ENCODE results near the gene CEP131. TPM values are rescaled to one million over a fixed set of nuclear protein-coding genes. Genes with fewer than 3 reads are reported as not detected.

CEP131 gene
- total and polyA plus RNA-seq, 2 donors (not counting 3 experiments of a cell fraction or from before 2014, with no cell fraction given): 5.3 to 17.9 TPM

- peaks cover 5% of the 10 kb centered on the region for H3K4me1 ChIP-seq (ENCODE audit: control insufficient read depth, extremely low read depth, insufficient read depth, low read length)
- FAIRE-seq: no peak
- BruUV-seq (replicated peaks): no TSS peak
- DNase-seq (ENCODE audit: low read depth, low spot score): no peak
- no peaks in the 10 kb centered on the region for H3K36me3 ChIP-seq (ENCODE audit: control insufficient read depth in 2 of 2, extremely low read depth in 1 of 2, insufficient read depth in 2 of 2, low read length in 2 of 2)
- TF ChIP-seq GATA2 (IDR thresholded peaks at IDR 0.05; ENCODE audit: insufficient read depth, insufficient read length, low read depth, low read length): no peak
- no peak for TF ChIP-seq CTCF (IDR thresholded peaks at IDR 0.05; ENCODE audit: extremely low read depth in 1 of 2, insufficient read depth in 1 of 2, low read depth in 1 of 2, low read length in 2 of 2)
- TF ChIP-seq POLR2AphosphoS5 (IDR thresholded peaks at IDR 0.05; ENCODE audit: insufficient read depth, low read depth, low read length): no peak
- H3K9me3 ChIP-seq (replicated peaks; ENCODE audit: control insufficient read depth, insufficient read depth, low read length): no peaks in the 10 kb centered on the region
- H3K9ac ChIP-seq (replicated peaks; ENCODE audit: extremely low read depth, insufficient read depth, low read length): no peak overlapping the region
- H3K79me2 ChIP-seq (ENCODE audit: control insufficient read depth, insufficient read depth, low read length): no peaks in the 10 kb centered on the region
- dilution Hi-C loops (cut with MboI; ENCODE audit: extremely low pct_ligation_motif_present, low sequenced_read_pairs) (no loop called here), intact Hi-C loops (cut with micrococcal nuclease) (no loop called here)
- H3K27me3 ChIP-seq (ENCODE audit: control insufficient read depth in 2 of 2, insufficient read depth in 2 of 2, low read length in 2 of 2): peaks cover 0 to 2% of the 10 kb centered on the region in 2 experiments
- ChIA-PET POLR2A (no interaction called here), CTCF (interaction anchor here (0.9 to 2.1 kb wide), 3 partner anchors 8 to 48 kb away, joined by 3 to 5 read pairs (median 3); no protein-coding TSS in a partner anchor)
- H3K4me3 ChIP-seq (replicated peaks in 1 of 3; ENCODE audit: insufficient read depth in 1 of 3, low read depth in 1 of 3, low read length in 3 of 3): no peak overlapping the region
- H3K27ac ChIP-seq (ENCODE audit: insufficient read depth, low read depth, low read length): no peak overlapping the region
- no peak overlapping the region for H3K4me2 ChIP-seq (ENCODE audit: insufficient read depth, low read length)
- H2AFZ ChIP-seq (ENCODE audit: low read depth, low read length): no peak overlapping the region
- no peaks in the 10 kb centered on the region for H4K20me1 ChIP-seq (replicated peaks; ENCODE audit: control insufficient read depth, extremely low read depth, insufficient read depth, low read length)
- H3K9me1 ChIP-seq (replicated peaks; ENCODE audit: control insufficient read depth, extremely low read depth, insufficient read depth, low read length): no peaks in the 10 kb centered on the region
These were observed 70.4 kb downstream of the CEP131 start for GRCh38 chr17:81152288-81152828.

- peaks cover 0 to 2% of the 10 kb centered on the region in 2 experiments for H3K27me3 ChIP-seq (ENCODE audit: control insufficient read depth in 2 of 2, insufficient read depth in 2 of 2, low read length in 2 of 2)
- ChIA-PET POLR2A (no interaction called here), CTCF (no interaction called here)
- H3K27ac ChIP-seq (ENCODE audit: insufficient read depth, low read depth, low read length): no peak overlapping the region
- BruUV-seq (replicated peaks): no TSS peak
- DNase-seq (ENCODE audit: low read depth, low spot score): no peak
- intact Hi-C loops (cut with micrococcal nuclease): no loop called here
- no peaks in the 10 kb centered on the region for H3K79me2 ChIP-seq (ENCODE audit: control insufficient read depth, insufficient read depth, low read length)
- H3K36me3 ChIP-seq (ENCODE audit: control insufficient read depth in 2 of 2, extremely low read depth in 1 of 2, insufficient read depth in 2 of 2, low read length in 2 of 2): no peaks in the 10 kb centered on the region
- H4K20me1 ChIP-seq (replicated peaks; ENCODE audit: control insufficient read depth, extremely low read depth, insufficient read depth, low read length): no peaks in the 10 kb centered on the region
- no peak overlapping the region for H2AFZ ChIP-seq (ENCODE audit: low read depth, low read length)
- H3K4me3 ChIP-seq (replicated peaks in 1 of 3; ENCODE audit: insufficient read depth in 1 of 3, low read depth in 1 of 3, low read length in 3 of 3): no peak overlapping the region
- no peak for TF ChIP-seq EZH2 (IDR thresholded peaks at IDR 0.05; ENCODE audit: borderline replicate concordance, low read depth, low read length, severe bottlenecking)
- TF ChIP-seq JUN (IDR thresholded peaks at IDR 0.05; ENCODE audit: borderline replicate concordance, insufficient read depth, insufficient read length, low read depth): no peak
- TF ChIP-seq POLR2AphosphoS5 (IDR thresholded peaks at IDR 0.05; ENCODE audit: insufficient read depth, low read depth, low read length): no peak
- TF ChIP-seq GATA2 (IDR thresholded peaks at IDR 0.05; ENCODE audit: insufficient read depth, insufficient read length, low read depth, low read length): no peak
- H3K4me2 ChIP-seq (ENCODE audit: insufficient read depth, low read length): no peak overlapping the region
- no peaks in the 10 kb centered on the region for H3K9me3 ChIP-seq (replicated peaks; ENCODE audit: control insufficient read depth, insufficient read depth, low read length)
- H3K9ac ChIP-seq (replicated peaks; ENCODE audit: extremely low read depth, insufficient read depth, low read length): no peak overlapping the region
- FAIRE-seq: no peak
- no peaks in the 10 kb centered on the region for H3K9me1 ChIP-seq (replicated peaks; ENCODE audit: control insufficient read depth, extremely low read depth, insufficient read depth, low read length)
- dilution Hi-C loops (cut with MboI; ENCODE audit: extremely low pct_ligation_motif_present, low sequenced_read_pairs): no loop called here
- peaks cover 5% of the 10 kb centered on the region for H3K4me1 ChIP-seq (ENCODE audit: control insufficient read depth, extremely low read depth, insufficient read depth, low read length)
These were observed 71.5 kb downstream of the CEP131 start for GRCh38 chr17:81151278-81151677.
